ENCODE results near the gene BSDC1.

DNA sequence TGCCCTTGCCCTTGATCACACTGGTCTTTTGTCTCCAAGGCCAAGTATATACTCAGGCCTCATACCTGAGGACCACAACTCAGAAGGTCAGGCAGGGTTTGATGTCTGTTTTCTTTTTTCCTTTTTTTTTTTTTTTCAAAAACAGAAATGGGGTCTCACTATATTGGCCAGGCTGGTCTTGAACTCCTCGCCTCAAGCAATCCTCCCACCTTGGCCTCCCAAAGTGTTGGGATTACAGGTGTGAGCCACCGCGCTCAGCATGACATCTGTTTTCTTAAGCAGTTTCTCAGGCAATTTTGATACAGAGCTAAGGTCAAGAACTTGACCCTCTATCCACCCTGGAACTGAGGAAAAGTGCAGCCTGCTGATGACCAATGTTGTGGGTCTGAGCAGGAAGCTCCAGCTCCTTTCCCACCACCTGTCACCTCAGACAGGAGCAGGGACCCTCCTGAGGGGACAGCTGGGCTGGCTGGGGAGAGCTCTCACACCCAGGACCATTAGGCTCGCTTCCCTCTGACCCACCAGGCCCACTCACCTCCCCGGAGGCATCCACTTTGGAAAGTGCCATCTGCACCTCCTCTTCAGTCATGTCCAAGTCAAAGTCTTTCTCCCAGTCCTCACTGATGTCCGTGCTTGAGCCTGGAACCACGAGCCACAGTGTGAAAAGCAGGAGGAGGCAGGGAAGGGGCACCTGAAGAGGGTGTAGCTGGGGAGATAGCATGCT, 26.2 kb downstream of the BSDC1 start:
- TF ChIP-seq, protein P1, sequence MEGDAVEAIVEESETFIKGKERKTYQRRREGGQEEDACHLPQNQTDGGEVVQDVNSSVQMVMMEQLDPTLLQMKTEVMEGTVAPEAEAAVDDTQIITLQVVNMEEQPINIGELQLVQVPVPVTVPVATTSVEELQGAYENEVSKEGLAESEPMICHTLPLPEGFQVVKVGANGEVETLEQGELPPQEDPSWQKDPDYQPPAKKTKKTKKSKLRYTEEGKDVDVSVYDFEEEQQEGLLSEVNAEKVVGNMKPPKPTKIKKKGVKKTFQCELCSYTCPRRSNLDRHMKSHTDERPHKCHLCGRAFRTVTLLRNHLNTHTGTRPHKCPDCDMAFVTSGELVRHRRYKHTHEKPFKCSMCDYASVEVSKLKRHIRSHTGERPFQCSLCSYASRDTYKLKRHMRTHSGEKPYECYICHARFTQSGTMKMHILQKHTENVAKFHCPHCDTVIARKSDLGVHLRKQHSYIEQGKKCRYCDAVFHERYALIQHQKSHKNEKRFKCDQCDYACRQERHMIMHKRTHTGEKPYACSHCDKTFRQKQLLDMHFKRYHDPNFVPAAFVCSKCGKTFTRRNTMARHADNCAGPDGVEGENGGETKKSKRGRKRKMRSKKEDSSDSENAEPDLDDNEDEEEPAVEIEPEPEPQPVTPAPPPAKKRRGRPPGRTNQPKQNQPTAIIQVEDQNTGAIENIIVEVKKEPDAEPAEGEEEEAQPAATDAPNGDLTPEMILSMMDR (IDR thresholded peaks at IDR 0.05), result no peak
- TF ChIP-seq POLR2A (IDR thresholded peaks at IDR 0.05), result no peak
- no peak for TF ChIP-seq EP300 (IDR thresholded peaks at IDR 0.05)

Data from ovary (tissue), 3 donors.